ENCODE results near the gene TRAPPC6A. TPM values are rescaled to one million over a fixed set of nuclear protein-coding genes. Genes with fewer than 3 reads are reported as not detected.

TRAPPC6A gene
- total RNA-seq, 1 donor from 2014 or later, result 28.7 TPM

- Histone ChIP-seq H3K36me3 (no peaks in the 10 kb centered on the region), H3K9me3 (no peaks in the 10 kb centered on the region), H3K27ac (no peak overlapping the region), H3K4me1 (peaks cover 21% of the 10 kb centered on the region), H3K4me3 (no peak overlapping the region), H3K27me3 (no peaks in the 10 kb centered on the region)
- DNase-seq (ENCODE audit: extremely low spot score in 2 of 2), result no peak
- TF ChIP-seq POLR2A (IDR thresholded peaks at IDR 0.05) (no peak), POLR2AphosphoS5 (IDR thresholded peaks at IDR 0.05; ENCODE audit: insufficient read depth in 1 of 2, low read depth in 1 of 2) (no peak), CTCF (IDR thresholded peaks at IDR 0.05) (no peak)
- intact Hi-C loops (cut with DNase I), result no loop called here
These were observed 35.0 kb upstream of the TRAPPC6A start for GRCh38 chr19:45213031-45213430.

GRCh38 chr19:45211751-45212381 is 33.8 kb upstream of the TRAPPC6A start:
- H3K27ac ChIP-seq, result no peak overlapping the region
- no peak for DNase-seq (ENCODE audit: extremely low spot score in 2 of 2)
- H3K27me3 ChIP-seq, result no peaks in the 10 kb centered on the region
- H3K9me3 ChIP-seq, result no peaks in the 10 kb centered on the region
- H3K4me3 ChIP-seq, result no peak overlapping the region
- peaks cover 21% of the 10 kb centered on the region for H3K4me1 ChIP-seq
- no peaks in the 10 kb centered on the region for H3K36me3 ChIP-seq
- intact Hi-C loops (cut with DNase I), result no loop called here
- TF ChIP-seq POLR2AphosphoS5 (IDR thresholded peaks at IDR 0.05; ENCODE audit: insufficient read depth in 1 of 2, low read depth in 1 of 2) (peak in 1 of 2 donors; percentile 46), CTCF (IDR thresholded peaks at IDR 0.05) (no peak), POLR2A (IDR thresholded peaks at IDR 0.05) (no peak)

- H3K4me1 ChIP-seq, result peaks cover 4% of the 10 kb centered on the region
- no peak overlapping the region for H3K4me3 ChIP-seq
- H3K27me3 ChIP-seq, result no peaks in the 10 kb centered on the region
- no peaks in the 10 kb centered on the region for H3K9me3 ChIP-seq
- intact Hi-C loops (cut with DNase I), result no loop called here
- no peaks in the 10 kb centered on the region for H3K36me3 ChIP-seq
- TF ChIP-seq POLR2A (IDR thresholded peaks at IDR 0.05) (no peak), CTCF (IDR thresholded peaks at IDR 0.05) (no peak), POLR2AphosphoS5 (IDR thresholded peaks at IDR 0.05; ENCODE audit: insufficient read depth in 1 of 2, low read depth in 1 of 2) (no peak)
- no peak for DNase-seq (ENCODE audit: extremely low spot score in 2 of 2)
- H3K27ac ChIP-seq, result no peak overlapping the region
These were observed 28.3 kb upstream of the TRAPPC6A start for GRCh38 chr19:45206328-45206727.

DNA sequence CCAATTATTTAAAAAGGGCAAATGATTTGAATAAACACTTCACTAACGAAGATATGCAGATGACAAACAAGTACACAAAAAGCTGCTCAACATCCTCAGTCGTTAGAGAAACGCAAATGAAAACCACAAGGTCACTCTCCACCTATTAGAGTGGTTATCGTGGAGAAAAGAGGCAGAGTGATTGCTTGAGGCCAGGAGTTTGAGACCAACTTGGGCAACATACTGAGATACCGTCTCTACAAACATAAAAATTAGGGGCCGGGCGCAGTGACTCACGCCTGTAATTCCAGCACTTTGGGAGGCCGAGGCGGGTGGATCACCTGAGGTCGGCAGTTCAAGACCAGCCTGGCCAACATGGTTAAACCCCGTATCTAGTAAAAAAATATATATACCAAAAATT is 27.8 kb upstream of the TRAPPC6A start:
- H3K4me1 ChIP-seq, result peaks cover 4% of the 10 kb centered on the region
- H3K9me3 ChIP-seq, result no peaks in the 10 kb centered on the region
- no peak overlapping the region for H3K27ac ChIP-seq
- no peak for DNase-seq (ENCODE audit: extremely low spot score in 2 of 2)
- H3K4me3 ChIP-seq, result no peak overlapping the region
- no peaks in the 10 kb centered on the region for H3K36me3 ChIP-seq
- no peak for TF ChIP-seq CTCF (IDR thresholded peaks at IDR 0.05)
- TF ChIP-seq POLR2A (IDR thresholded peaks at IDR 0.05), result no peak
- TF ChIP-seq POLR2AphosphoS5 (IDR thresholded peaks at IDR 0.05; ENCODE audit: insufficient read depth in 1 of 2, low read depth in 1 of 2), result no peak
- H3K27me3 ChIP-seq, result no peaks in the 10 kb centered on the region
- intact Hi-C loops (cut with DNase I), result no loop called here

- Histone ChIP-seq H3K27me3 (no peaks in the 10 kb centered on the region), H3K27ac (no peak overlapping the region), H3K4me3 (no peak overlapping the region), H3K9me3 (no peaks in the 10 kb centered on the region), H3K36me3 (no peaks in the 10 kb centered on the region), H3K4me1 (peaks cover 4% of the 10 kb centered on the region)
- intact Hi-C loops (cut with DNase I), result no loop called here
- DNase-seq (ENCODE audit: extremely low spot score in 2 of 2), result no peak
- no peak for TF ChIP-seq POLR2A (IDR thresholded peaks at IDR 0.05)
- TF ChIP-seq POLR2AphosphoS5 (IDR thresholded peaks at IDR 0.05; ENCODE audit: insufficient read depth in 1 of 2, low read depth in 1 of 2), result no peak
- TF ChIP-seq CTCF (IDR thresholded peaks at IDR 0.05), result no peak
These were observed 24.6 kb upstream of the TRAPPC6A start for GRCh38 chr19:45202637-45203036.

All from vagina (tissue), 2 donors.